Astrocyte (in vitro differentiated cells and primary cell): ENCODE data around the gene GRM5. TPM values are rescaled to one million over a fixed set of nuclear protein-coding genes. Genes with fewer than 3 reads are reported as not detected.
A peak's percentile ranks its signal among the peaks of the same experiment; 100 is the strongest.

Experiments
- DNase-seq: peaks from one replicate; pipeline ENCODE4 v3.0.0-alpha.2; 2010; ENCODE audit warnings: low read depth
- FAIRE-seq: peaks from 2 replicates; lab custom pipeline; 2011; peaks lifted over from hg19 to GRCh38; lab: Jason Lieb, UNC
- H2AFZ ChIP-seq: 2 replicates; pipeline ENCODE4 v1.6.0; 2012; ENCODE audit warnings: low read depth, low read length, inconsistent platforms
- H3K27ac ChIP-seq: 2 replicates; pipeline ENCODE4 v1.5.1; 2011; ENCODE audit warnings: low read depth, low read length, inconsistent platforms
- H3K27me3 ChIP-seq: 2 replicates; pipeline ENCODE4 v1.6.0; 2011; ENCODE audit warnings: low read length, inconsistent platforms; ENCODE audit not compliant: insufficient read depth
- H3K36me3 ChIP-seq: 2 replicates; pipeline ENCODE4 v1.5.1; 2011; ENCODE audit warnings: low read length, inconsistent platforms; ENCODE audit not compliant: insufficient read depth
- H3K4me1 ChIP-seq: 2 replicates; pipeline ENCODE4 v1.5.1; 2011; ENCODE audit warnings: low read length, inconsistent platforms; ENCODE audit not compliant: insufficient read depth
- H3K4me2 ChIP-seq: 2 replicates; pipeline ENCODE4 v1.6.0; 2012; ENCODE audit warnings: low read length, inconsistent platforms
- H3K4me3 ChIP-seq: 2 replicates; pipeline ENCODE4 v1.5.1; 2011; ENCODE audit warnings: low read depth, mild to moderate bottlenecking, low read length, inconsistent platforms; ENCODE audit not compliant: insufficient read depth
- H3K79me2 ChIP-seq: 2 replicates; pipeline ENCODE4 v1.6.0; 2012; ENCODE audit warnings: mild to moderate bottlenecking, low read length, inconsistent platforms; ENCODE audit not compliant: insufficient read depth
- H3K9ac ChIP-seq: 2 replicates; pipeline ENCODE4 v1.6.0; 2012; ENCODE audit warnings: mild to moderate bottlenecking, low read length, inconsistent platforms
- H3K9me3 ChIP-seq: 2 replicates; pipeline ENCODE4 v1.5.1; 2012; ENCODE audit warnings: low read depth, mild to moderate bottlenecking, low read length, inconsistent platforms; ENCODE audit not compliant: insufficient read depth
- H4K20me1 ChIP-seq: 2 replicates; pipeline ENCODE4 v1.6.0; 2012; ENCODE audit warnings: low read length, inconsistent platforms; ENCODE audit not compliant: insufficient read depth
- H3K27ac Mint-ChIP-seq: one replicate; pipeline ENCODE4 v1.8.0; 2021; ENCODE audit warnings: mild to moderate bottlenecking, mixed read lengths; ENCODE audit not compliant: unreplicated experiment
- H3K27me3 Mint-ChIP-seq: one replicate; pipeline ENCODE4 v1.8.0; 2021; ENCODE audit warnings: low read depth, mixed read lengths; ENCODE audit not compliant: unreplicated experiment
- H3K36me3 Mint-ChIP-seq: one replicate; pipeline ENCODE4 v1.8.0; 2021; ENCODE audit warnings: low read depth, mixed read lengths; ENCODE audit not compliant: unreplicated experiment
- H3K4me1 Mint-ChIP-seq: one replicate; pipeline ENCODE4 v1.8.0; 2021; ENCODE audit warnings: low read depth, mixed read lengths; ENCODE audit not compliant: unreplicated experiment
- H3K4me3 Mint-ChIP-seq: one replicate; pipeline ENCODE4 v1.8.0; 2021; ENCODE audit warnings: mild to moderate bottlenecking, moderate library complexity, mixed read lengths; ENCODE audit not compliant: unreplicated experiment
- H3K9me3 Mint-ChIP-seq: one replicate; pipeline ENCODE4 v1.8.0; 2021; ENCODE audit warnings: mild to moderate bottlenecking, mixed read lengths; ENCODE audit not compliant: unreplicated experiment
- EZH2 ChIP-seq: IDR thresholded peaks from 2 replicates; pipeline ENCODE4 v1.6.1; 2012; ENCODE audit warnings: mild to moderate bottlenecking, low read length, inconsistent platforms; ENCODE audit not compliant: insufficient read depth
- total RNA-seq: library from RNA; stranded (reverse); gene quantifications from 2 replicates; pipeline ENCODE4 v1.2.1, GENCODE V29; 2021
- TF ChIP-seq, protein P1 (sequence below): IDR thresholded peaks from 2 replicates; pipeline ENCODE4 v1.5.1; 2011; ENCODE audit warnings: low read depth, mild to moderate bottlenecking, inconsistent platforms, low read length, moderate library complexity; ENCODE audit not compliant: insufficient read depth

GRM5 gene
- total RNA-seq, 1 donor from 2014 or later, result 0.30 TPM

DNA sequence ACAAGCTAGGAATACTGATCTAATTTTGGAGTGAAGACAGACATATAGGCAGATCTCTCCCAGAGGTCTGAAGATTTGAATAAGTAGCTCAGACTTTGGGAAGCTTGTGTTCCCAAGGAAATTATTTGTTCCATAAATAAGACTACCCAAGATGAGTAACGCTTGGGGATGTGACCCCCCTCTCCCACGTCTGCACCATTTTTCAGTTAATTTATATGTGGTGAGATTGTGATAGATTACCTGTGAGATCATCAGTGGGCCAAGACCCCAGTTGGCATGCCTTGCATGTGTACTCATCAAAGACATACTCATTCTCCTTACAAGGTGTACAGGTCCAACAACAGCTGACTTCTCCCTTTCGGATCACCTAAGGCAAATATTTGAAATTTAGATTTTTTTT lies 475.4 kb downstream of the GRM5 start:
- Mint-ChIP-seq H3K27me3 (no peaks in the 10 kb centered on the region), H3K4me3 (no peak overlapping the region), H3K36me3 (no peaks in the 10 kb centered on the region), H3K4me1 (peaks cover 4% of the 10 kb centered on the region), H3K27ac (no peak overlapping the region), H3K9me3 (no peaks in the 10 kb centered on the region)
- peak overlapping the region; percentile 9 for H3K27ac ChIP-seq
- peak; percentile 61 for DNase-seq
- H2AFZ ChIP-seq, result no peak overlapping the region
- no peaks in the 10 kb centered on the region for H3K27me3 ChIP-seq
- H4K20me1 ChIP-seq, result no peaks in the 10 kb centered on the region
- H3K36me3 ChIP-seq, result no peaks in the 10 kb centered on the region
- no peak for FAIRE-seq
- no peaks in the 10 kb centered on the region for H3K9me3 ChIP-seq
- no peak overlapping the region for H3K9ac ChIP-seq
- no peaks in the 10 kb centered on the region for H3K79me2 ChIP-seq
- H3K4me1 ChIP-seq, result no peaks in the 10 kb centered on the region
- no peak overlapping the region for H3K4me3 ChIP-seq
- TF ChIP-seq, protein P1, sequence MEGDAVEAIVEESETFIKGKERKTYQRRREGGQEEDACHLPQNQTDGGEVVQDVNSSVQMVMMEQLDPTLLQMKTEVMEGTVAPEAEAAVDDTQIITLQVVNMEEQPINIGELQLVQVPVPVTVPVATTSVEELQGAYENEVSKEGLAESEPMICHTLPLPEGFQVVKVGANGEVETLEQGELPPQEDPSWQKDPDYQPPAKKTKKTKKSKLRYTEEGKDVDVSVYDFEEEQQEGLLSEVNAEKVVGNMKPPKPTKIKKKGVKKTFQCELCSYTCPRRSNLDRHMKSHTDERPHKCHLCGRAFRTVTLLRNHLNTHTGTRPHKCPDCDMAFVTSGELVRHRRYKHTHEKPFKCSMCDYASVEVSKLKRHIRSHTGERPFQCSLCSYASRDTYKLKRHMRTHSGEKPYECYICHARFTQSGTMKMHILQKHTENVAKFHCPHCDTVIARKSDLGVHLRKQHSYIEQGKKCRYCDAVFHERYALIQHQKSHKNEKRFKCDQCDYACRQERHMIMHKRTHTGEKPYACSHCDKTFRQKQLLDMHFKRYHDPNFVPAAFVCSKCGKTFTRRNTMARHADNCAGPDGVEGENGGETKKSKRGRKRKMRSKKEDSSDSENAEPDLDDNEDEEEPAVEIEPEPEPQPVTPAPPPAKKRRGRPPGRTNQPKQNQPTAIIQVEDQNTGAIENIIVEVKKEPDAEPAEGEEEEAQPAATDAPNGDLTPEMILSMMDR, result no peak
- no peak for TF ChIP-seq EZH2
- H3K4me2 ChIP-seq, result no peak overlapping the region

DNA sequence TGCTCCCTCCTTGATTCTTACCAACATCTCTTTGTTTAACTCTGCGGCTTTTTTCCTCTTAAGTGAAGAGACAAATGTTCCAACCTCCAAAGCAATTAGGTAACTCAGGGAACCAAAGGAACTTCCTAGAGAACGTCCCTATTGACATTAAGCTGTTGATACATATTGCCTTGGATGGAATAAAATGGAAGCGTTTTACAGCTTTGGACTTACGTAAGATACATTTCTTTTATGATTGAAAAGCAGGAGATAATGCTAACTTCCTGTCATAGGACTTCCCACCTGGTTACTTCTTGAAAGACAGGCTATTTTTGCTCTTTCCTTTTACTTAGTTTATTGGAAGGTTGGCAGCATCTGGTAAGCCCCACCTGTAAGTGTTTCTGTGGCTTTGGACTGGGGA lies 482.5 kb downstream of the GRM5 start:
- no peak overlapping the region for H3K4me3 ChIP-seq
- no peaks in the 10 kb centered on the region for H3K27me3 Mint-ChIP-seq
- FAIRE-seq (no peak), DNase-seq (no peak)
- no peak overlapping the region for H2AFZ ChIP-seq
- H3K79me2 ChIP-seq, result no peaks in the 10 kb centered on the region
- no peaks in the 10 kb centered on the region for H4K20me1 ChIP-seq
- no peak overlapping the region for H3K27ac ChIP-seq
- H3K27ac Mint-ChIP-seq, result no peak overlapping the region
- no peaks in the 10 kb centered on the region for H3K27me3 ChIP-seq
- no peak for TF ChIP-seq EZH2
- TF ChIP-seq, protein P1, result no peak
- H3K4me1 Mint-ChIP-seq, result peaks cover 6% of the 10 kb centered on the region
- H3K36me3 Mint-ChIP-seq, result no peaks in the 10 kb centered on the region
- no peaks in the 10 kb centered on the region for H3K36me3 ChIP-seq
- no peaks in the 10 kb centered on the region for H3K4me1 ChIP-seq
- no peaks in the 10 kb centered on the region for H3K9me3 Mint-ChIP-seq
- no peaks in the 10 kb centered on the region for H3K9me3 ChIP-seq
- no peak overlapping the region for H3K4me3 Mint-ChIP-seq
- H3K9ac ChIP-seq, result no peak overlapping the region
- no peak overlapping the region for H3K4me2 ChIP-seq

DNA sequence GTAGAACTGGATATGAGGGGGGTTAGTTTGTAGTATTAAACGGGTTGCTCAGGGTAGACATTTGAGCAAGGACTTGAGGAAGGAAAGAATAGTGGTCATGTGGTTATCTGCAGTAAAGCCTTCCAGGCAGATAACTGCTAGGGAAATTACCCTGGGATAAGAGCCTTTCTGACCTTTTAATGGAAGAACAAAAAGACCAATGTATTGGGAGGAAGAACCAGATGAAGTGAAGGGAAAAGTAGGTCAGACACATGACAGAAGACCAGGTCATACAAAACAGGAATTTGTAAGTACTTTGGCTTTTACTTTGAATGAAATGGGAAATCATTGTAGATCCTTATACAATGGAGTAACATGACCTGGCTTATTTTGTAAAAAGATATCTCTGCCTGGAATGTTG lies 486.3 kb downstream of the GRM5 start:
- Histone ChIP-seq H3K4me2 (no peak overlapping the region), H4K20me1 (no peaks in the 10 kb centered on the region), H3K4me1 (no peaks in the 10 kb centered on the region), H3K9me3 (no peaks in the 10 kb centered on the region), H3K36me3 (no peaks in the 10 kb centered on the region), H3K79me2 (no peaks in the 10 kb centered on the region), H3K27me3 (no peaks in the 10 kb centered on the region), H2AFZ (no peak overlapping the region), H3K9ac (no peak overlapping the region), H3K4me3 (no peak overlapping the region), H3K27ac (no peak overlapping the region)
- no peaks in the 10 kb centered on the region for H3K27me3 Mint-ChIP-seq
- TF ChIP-seq, protein P1, result no peak
- no peak for TF ChIP-seq EZH2
- DNase-seq (no peak), FAIRE-seq (no peak)
- H3K9me3 Mint-ChIP-seq, result no peaks in the 10 kb centered on the region
- no peak overlapping the region for H3K4me3 Mint-ChIP-seq
- peaks cover 6% of the 10 kb centered on the region for H3K4me1 Mint-ChIP-seq
- H3K27ac Mint-ChIP-seq, result no peak overlapping the region
- H3K36me3 Mint-ChIP-seq, result no peaks in the 10 kb centered on the region
